Activated CD8-positive, alpha-beta memory T cell treated with anti-CD3 and anti-CD28 coated beads, Interleukin-2, amount 50 U/mL, for 48 hours (primary cell): ENCODE measurements around the gene GYS1.
"Not testable (repeated sequence)": the region's sequence is repeated elsewhere in the genome, so short reads cannot be mapped to it uniquely, and the experiment has no call there.

Source experiments
- DNase-seq: peaks from one replicate; pipeline ENCODE4 v3.0.0-alpha.2; 2020

GYS1 gene

GRCh38 chr19:48993175-48994034, at the start of gene GYS1, which contains the start of gene RUVBL2:
Gene GYS1 (minus strand): TSS chr19:48993309. CDS start chr19:48993112, 197 bp downstream.
Gene RUVBL2 (plus strand): TSS chr19:48993887. CDS start chr19:48993912, 25 bp downstream.
- DNase-seq, result peak; percentile 99

- not testable (repeated sequence) for DNase-seq
Observed at GRCh38 chr19:49042666-49043065, 49.6 kb upstream of the GYS1 start.

- no peak for DNase-seq
Observed at GRCh38 chr19:49042177-49042576, 49.1 kb upstream of the GYS1 start.

GRCh38 chr19:49039736-49040135, 46.6 kb upstream of the GYS1 start:
- DNase-seq, result not testable (repeated sequence)

- not testable (repeated sequence) for DNase-seq
Observed at GRCh38 chr19:49038557-49039276, 45.6 kb upstream of the GYS1 start.

GRCh38 chr19:49038111-49038510, 45.0 kb upstream of the GYS1 start:
- not testable (repeated sequence) for DNase-seq

- peak; percentile 83 for DNase-seq
Observed at GRCh38 chr19:49036815-49037214, 43.7 kb upstream of the GYS1 start, which contains the start of gene CGB1. Gene CGB1 (minus strand): TSS chr19:49036895. CDS start chr19:49036711, 184 bp downstream.

GRCh38 chr19:49031642-49032301, 38.7 kb upstream of the GYS1 start, which contains the start of gene CGB2:
Gene CGB2 (plus strand): TSS chr19:49031890. CDS start chr19:49032096, 206 bp downstream.
- peak; percentile 93 for DNase-seq

GRCh38 chr19:49030323-49030722, 37.2 kb upstream of the GYS1 start:
- not testable (repeated sequence) for DNase-seq

- not testable (repeated sequence) for DNase-seq
Observed at GRCh38 chr19:49029749-49030148, 36.6 kb upstream of the GYS1 start.

- not testable (repeated sequence) for DNase-seq
Observed at GRCh38 chr19:49028686-49029085, 35.6 kb upstream of the GYS1 start.

- not testable (repeated sequence) for DNase-seq
Observed at GRCh38 chr19:49025599-49025998, 32.5 kb upstream of the GYS1 start.

- DNase-seq, result not testable (repeated sequence)
Observed at GRCh38 chr19:49025088-49025487, 32.0 kb upstream of the GYS1 start.

- not testable (repeated sequence) for DNase-seq
Observed at GRCh38 chr19:49024233-49024632, 31.1 kb upstream of the GYS1 start, which contains the start of gene CGB3. Gene CGB3 (minus strand): TSS chr19:49024333. CDS start chr19:49023971, 362 bp downstream.

GRCh38 chr19:49022116-49022515, 29.0 kb upstream of the GYS1 start:
- no peak for DNase-seq

GRCh38 chr19:49020931-49021895, 28.1 kb upstream of the GYS1 start:
- no peak for DNase-seq

GRCh38 chr19:49020342-49020741, 27.2 kb upstream of the GYS1 start:
- DNase-seq, result no peak

GRCh38 chr19:49019242-49019932, 26.3 kb upstream of the GYS1 start:
- DNase-seq, result peak; percentile 85

- DNase-seq, result peak; percentile 67
Observed at GRCh38 chr19:49018388-49019241, 25.5 kb upstream of the GYS1 start.
